DMS79 treated with DMSO at 0.1 percent for 48 hours (cell line): Measurements from ENCODE around the gene ARHGEF19.
"Not testable (repeated sequence)": the region's sequence is repeated elsewhere in the genome, so short reads cannot be mapped to it uniquely, and the experiment has no call there.

Experiments used
- DNase-seq: peaks from one replicate; lab custom pipeline; 2025; lab: John Stamatoyannopoulos, UW

The ARHGEF19 gene

DNA sequence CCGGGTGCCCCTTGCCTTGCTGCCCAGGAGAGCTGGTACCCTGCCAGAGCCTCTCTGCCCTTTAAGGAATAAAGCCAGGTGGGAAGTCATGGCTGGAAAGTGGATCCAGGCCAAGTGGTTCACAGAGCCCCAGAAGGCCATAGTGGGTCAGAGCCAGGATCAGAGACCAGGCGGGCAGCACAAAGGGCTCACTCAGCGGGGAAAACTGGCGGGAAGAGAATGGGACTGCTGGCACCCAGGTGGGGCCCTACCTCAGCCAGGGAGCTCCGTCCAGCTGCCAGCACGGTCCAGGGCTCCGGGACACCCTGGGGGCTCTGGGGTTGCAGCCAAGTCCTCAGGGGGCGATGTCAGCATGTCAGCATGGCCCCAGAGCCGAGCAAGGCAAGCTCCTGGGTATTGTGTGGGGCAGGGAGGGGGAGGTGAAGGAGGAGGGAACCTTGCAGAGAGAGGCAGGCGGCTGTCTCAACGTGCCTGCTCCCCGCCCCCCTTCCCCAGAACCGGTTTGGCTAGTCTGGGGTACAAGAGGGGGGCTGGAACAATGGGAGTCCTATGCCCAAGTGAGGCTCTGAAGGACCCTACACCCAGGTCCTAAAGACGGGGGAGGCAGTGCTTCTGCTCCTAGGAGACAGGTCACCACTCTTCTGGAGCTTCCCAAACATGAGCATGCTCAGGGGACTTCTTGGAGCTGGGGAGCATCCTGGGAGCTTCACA is at the start of gene ARHGEF19:
ARHGEF19 (minus strand) TSS at position 402 of the 711 bp plus-strand sequence. CDS start 3,598 bp downstream, outside the sequence.
- DNase-seq = peak; percentile 93

DNA sequence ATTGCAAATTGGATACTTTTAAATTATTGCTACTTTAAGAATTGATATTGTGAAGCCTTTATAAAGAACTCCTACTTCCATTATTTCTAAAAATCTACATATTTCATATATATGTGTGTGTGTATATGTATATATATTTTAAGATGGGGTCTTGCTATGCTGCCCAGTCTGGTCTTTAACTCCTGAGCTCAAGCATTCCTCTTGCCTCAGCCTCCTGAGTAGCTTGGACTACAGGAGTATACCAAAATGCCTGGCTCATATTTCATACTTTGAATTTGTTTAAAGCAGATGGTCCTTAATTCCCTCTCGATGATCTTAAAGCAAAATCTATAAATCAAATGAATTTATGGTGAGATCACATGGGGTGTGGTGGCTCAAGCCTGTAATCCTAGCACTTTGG is 49.6 kb upstream of the ARHGEF19 start:
- no peak for DNase-seq

DNA sequence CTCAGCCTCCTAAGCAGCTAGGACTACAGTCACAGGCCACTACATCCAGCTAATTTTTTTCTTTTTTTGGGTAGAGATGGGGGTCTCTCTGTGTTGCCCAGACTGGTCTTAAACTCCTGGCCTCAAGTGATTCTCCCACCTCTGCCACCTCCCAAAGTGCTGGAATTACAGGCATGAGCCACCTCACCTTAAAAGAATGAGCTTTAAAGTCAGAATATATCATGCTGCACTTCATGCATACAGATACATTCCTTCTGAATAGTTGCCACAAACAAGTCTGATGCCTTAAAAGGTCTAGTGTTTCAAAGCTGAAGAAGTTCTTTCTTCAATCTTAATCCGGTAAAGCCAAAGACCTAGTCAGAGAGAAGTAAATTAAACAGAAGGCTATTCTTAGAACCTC is 48.4 kb upstream of the ARHGEF19 start:
- no peak for DNase-seq

DNA sequence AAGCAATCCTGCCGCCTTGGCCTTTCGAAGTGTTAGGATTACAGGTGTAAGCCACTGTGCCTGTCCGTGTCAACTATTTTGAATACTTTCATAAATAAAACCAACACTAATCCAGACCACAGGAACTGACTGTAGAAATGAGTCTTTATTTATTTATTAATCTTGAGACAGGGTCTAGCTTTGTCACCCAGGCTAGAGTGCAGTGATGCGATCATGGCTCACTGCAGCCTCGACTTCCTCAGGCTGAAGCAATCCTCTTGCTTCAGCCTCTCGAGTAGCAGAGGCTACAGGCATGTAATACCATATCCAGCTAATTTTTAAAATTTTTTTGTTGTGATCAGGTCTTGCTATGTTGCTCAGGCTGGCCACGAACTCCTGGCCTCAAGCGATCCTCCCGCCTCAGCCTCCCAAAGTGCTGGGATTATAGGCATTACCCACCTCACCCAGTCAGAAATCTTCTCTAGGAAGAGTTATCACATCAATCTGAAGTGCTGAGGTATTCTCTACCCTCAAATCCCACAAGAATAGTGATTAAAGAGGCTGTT is 46.2 kb upstream of the ARHGEF19 start:
- DNase-seq = no peak

DNA sequence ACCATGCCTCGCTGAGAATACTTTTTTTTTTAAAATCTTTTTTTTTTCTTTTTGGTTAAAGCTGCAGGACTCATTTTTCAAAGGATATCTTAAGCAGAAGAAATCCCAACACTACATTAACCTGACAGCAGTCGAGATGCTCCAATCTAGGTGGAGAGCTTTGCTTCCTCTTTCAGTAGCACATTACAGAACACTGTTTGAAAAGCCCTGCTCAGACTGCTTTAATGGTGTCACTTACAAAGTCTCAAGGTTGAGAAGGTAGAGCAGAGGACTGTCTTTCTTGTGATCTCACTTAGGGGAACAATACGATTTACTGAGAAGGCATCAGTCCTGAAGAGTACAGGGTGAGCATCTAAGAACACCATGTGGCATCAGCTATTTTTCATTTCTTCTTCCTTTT is 45.5 kb upstream of the ARHGEF19 start:
- DNase-seq = no peak

DNA sequence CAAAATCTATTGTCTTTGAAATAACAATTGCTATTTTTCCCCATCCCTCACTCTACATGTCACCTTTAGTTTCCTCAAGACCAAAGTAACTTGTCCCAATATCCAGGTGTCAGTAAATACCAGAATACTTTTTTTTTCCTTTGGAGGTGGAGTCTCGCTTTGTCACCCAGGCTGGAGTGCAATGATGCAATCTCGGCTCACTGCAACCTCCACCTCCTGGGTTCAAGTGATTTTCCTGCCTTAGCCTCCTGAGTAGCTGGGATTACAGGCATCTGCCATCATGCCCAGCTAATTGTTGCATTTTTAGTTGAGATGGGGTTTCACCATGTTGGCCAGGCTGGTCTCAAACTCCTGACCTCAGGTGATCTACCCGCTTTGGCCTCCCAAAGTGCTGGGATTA is 45.1 kb upstream of the ARHGEF19 start:
- DNase-seq = not testable (repeated sequence)

DNA sequence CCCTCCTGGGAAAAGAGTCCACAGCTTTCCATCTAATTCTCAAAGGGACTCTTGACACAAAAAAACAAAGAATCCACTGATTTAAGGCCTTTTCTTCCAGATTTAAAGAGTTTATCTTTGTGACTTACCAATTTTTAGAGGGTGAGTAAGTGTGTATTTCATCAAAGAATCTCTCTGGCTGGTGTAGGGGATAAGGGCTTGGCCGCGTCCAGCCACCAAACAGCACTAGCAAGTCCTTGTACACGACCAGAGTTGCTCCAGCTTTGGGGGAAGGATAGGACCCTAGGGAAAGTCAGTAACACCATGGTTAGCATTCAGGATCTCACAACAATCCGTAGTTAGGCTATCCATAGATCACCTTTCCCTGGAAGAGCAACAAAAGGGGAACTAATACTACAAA is 44.0 kb upstream of the ARHGEF19 start:
- DNase-seq = no peak

DNA sequence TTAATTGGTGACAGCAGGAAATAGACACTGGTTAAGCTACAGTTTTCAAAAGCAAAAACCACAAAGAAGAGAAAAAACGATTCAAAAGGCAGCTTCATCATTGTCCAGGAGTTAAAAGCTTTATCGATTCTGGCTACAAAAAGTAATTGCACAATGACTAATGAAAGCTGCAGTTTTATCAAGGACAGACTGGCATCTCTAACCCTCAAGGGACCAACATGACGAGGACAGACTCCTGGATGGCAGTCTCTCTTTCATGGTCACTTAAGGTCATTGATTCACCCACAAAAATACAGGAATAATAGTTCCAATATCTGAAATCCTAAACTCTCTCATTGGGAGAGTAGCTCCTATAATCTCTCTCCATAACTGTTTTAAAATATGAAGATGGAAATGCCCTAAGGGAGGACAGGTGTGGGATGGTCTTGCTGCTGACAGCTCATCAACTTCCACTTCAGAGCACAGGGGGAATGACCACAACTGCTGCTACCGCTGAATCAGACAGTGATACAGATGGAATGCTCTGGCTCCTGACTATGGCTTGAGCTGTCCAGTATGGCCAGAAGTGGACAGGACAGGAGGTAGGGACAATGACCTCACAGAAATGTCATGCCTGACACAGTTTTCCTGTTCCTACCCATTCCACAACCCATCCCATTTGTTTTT is 41.9 kb upstream of the ARHGEF19 start:
- no peak for DNase-seq

DNA sequence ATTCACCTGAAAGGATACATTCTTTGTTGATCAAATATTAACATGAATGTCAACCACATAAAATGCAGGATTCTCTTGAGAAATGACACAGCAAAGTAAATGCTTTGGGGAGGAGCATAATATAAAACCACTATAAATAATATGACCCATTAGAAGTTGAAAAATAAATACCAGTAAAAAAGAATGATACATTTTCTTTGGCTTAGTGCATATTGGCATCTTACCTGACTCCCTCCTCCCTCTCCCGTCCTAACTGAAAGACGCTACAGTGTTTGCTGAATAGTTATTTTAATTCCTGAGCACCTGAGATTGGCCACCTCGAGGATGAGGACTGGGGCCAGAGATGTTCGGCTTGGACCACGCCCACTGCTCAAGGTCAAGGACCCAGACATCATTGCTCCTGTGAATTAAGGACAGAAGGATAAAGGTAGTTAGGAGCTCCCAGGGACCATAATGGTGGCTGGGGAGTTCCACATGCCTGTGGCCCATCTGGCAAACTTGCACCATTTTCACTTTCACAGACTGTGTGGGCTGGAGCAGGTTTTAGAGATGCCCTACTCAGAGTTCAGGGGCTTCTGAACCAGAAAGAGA is 41.0 kb upstream of the ARHGEF19 start:
- no peak for DNase-seq

DNA sequence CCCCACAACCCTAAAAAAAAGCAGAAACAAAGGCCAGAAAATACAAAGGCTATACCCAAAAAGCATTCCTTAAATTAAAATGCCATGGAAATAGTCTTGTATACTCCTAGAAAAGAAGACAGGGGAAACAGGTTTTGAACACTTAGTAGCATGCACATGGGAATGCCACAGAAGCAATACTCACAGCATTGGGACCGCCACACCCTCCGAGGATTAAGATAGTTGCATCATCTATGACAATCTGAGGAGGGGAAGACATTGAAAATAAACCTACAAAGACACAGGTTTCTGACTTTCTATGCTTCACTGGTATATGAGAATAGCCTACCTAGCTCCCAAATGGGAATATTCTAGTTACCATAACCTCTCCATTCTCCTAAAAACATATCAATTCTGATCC is 40.5 kb upstream of the ARHGEF19 start:
- no peak for DNase-seq

DNA sequence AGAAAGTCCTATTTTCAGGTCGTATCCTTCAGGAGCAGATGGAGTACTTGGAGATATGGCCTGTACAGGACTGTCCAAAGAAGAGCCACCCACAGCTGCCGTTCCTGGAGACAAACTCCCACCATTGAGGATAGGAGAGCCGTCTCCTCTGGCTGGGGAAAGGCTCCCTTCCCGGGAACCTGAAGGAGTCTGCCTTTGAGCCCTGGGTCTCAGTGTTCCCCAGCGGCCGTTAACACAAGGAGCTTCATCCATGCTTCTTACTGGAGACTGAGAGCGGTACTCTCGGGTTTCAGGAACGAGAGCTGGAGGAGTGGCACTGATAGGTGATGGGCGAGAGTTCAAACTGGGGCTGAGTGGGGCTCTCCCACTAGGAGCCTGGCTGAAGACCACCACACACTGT is 38.9 kb upstream of the ARHGEF19 start:
- DNase-seq = no peak

DNA sequence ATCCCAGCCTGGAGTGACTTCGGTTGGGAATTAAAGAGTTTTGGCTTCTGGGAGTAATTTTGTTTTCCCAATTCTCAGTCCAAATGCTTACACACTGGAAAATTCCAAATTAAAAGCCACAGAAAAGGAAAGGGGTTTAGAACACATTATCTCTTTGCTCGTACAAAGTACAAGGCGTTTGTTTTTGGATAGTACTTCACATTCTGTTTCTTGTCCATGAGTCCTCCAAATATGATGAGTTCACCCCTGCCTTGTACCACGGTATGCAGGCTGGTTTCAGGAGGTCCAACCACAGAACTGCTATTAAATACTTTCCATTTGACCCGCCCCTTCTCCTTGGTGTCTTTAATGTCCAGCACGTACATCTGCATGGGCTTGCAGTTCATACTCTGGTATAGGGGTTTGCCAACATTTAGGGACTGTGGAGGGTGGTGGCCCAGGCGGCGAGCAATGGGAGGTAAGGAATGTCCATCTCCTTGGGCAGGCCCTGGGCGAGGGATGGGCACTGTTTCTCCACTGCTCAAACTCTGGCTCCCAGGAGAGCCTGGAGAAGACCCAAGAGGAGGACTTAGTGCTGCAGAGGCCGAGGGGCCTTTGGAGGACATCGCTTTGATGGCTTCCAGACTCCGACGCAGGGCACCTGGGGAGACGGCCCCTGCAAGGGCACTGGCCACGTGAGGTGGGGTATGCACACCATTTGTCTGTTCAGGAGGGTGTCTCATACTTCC is 38.2 kb upstream of the ARHGEF19 start:
- no peak for DNase-seq

DNA sequence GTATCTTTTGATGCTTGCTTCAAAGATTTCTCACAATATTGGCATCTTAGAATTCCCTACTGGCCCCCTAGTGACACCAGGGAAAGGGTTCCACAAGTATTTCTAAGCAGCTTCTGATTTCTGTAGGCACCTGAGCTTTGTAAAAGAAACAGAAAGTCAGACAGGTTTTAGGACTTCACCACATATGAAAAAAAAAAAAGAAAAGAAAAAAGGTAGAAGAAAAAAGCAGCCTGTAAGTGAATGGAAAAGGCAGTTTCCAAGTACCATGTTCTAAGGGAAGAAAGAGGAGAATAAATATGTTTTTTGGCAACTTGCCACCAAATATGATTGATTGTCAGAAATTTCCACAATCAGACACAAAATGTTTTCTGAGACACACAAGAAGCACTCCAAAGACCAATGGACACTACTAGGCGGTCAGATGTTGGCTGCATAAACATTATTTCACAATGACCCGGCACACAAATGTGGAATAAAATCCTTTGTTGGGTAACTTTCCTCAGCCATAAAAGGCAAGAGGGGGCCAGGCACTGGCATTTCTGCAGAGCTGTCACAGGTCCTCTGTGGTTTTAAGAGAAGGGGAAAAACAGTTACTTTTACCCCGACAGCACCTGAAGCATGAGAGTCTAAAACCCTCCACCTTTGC is 37.3 kb upstream of the ARHGEF19 start:
- peak; percentile 54 for DNase-seq

DNA sequence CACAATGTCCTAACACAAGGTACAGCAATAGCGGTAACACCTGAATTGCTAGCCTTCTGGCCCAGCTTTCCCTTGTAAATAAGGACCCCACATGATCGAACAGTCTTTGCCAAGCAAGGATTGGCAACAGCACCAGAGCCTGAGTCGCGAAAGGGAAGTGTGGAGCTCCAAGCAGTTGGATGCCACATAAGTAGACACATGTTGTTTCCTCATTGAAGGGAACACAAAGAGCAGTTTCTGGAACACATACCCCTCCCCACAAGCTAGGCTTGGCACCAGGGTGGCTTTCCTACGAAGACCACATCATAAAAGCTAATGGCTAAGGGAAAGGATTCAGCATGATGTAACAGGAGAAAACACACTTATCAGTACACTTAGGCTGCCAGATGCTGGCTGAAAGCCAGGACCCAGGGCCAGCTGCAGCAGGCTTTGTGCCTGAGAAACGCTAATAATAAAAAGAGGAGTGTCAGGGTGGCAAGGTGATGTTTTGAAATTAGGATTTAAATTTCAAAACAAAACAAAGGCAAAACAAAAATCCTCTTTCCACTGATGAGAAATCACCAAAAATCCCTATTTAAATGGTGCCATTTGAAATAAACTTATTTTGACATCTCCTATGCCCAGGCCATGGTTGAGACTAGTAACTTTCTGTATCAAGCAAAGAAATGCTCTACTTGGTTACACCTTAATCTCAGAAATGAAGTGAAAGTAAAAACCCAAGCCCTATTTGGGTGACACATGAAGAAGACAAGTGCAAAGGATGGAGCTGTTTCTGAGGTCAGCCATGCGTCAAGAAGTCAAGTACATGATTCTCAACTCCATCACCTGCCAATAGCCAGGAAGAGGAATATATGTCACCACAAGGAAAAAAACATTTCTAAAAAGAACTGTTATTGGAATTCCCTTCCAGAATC is 36.4 kb upstream of the ARHGEF19 start:
- peak; percentile 99 for DNase-seq

DNA sequence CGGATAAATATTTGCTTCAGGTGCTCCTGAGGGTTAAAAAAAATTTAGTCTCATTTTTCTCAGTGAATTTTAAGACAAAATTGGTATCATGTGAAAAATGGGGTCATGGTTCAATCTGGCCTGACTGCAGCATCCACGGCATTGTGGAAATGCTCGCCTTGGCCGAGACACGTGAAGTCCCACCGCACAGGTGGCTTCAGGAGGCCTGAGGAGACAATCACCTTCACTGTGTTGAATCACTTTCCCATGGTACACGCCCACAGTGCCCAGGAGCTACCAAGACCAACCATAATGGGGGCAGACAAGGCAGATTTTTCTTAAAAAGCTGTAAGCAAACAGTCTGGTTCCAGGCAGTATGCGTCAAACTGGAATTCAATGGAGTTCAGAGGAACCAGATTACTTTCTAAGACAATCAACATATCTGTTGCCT is 35.6 kb upstream of the ARHGEF19 start:
- no peak for DNase-seq

DNA sequence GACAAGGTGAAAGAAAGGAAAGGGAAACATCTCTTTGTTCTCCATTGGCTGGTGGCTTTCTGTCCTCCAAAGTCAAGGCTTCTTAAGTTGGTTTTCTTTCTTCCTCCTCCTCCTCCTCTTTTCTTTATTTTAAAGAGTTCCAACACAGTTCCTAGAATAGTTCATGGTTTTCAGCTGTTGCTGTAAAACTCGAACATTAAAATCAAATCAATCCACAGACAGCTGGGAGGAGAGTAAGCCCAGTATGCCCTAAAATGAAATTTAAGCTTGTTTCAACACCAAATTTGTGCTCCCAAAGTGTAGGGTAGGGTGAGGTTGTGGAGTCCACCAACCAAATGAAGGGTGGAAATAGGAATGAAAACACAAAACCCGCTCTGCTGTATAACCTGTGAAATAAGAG is 35.0 kb upstream of the ARHGEF19 start:
- DNase-seq = no peak

DNA sequence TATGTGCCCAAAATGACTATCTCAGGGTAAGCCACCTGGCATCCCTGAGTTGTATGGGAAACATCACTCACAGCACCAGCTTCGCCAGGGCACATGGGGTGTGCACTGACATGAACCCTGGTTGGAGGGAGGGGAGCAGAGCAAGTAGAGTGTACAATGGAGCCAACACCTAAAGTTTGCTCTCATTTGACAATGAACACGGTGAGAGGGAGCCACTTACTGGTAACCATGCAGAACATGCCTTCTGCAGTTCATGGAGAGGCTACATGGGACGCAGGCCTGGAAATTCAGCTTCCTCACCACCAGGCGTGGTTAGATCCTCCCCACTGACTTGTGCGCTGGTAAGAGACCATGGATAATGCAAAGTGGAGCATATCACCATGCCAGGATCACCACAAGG is 34.5 kb upstream of the ARHGEF19 start:
- DNase-seq = no peak

DNA sequence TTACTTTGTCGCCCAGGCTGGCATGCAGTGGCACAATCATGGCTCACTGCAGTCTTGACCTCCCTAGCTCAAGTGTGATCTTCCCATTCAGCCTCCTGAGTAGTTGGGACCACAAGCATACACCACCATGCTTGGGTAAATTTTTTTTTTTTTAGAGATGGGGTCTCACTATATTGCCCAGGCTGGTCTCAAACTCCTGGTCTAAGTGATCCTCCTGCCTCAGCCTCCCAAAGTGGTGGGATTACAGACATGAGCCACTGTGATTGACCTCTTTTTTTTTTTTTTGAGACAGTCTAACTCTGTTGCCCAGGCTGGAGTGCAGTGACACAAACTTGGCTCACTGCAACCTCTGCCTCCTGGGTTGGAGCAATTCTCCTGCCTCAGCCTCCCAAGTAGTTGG is 33.8 kb upstream of the ARHGEF19 start:
- not testable (repeated sequence) for DNase-seq

DNA sequence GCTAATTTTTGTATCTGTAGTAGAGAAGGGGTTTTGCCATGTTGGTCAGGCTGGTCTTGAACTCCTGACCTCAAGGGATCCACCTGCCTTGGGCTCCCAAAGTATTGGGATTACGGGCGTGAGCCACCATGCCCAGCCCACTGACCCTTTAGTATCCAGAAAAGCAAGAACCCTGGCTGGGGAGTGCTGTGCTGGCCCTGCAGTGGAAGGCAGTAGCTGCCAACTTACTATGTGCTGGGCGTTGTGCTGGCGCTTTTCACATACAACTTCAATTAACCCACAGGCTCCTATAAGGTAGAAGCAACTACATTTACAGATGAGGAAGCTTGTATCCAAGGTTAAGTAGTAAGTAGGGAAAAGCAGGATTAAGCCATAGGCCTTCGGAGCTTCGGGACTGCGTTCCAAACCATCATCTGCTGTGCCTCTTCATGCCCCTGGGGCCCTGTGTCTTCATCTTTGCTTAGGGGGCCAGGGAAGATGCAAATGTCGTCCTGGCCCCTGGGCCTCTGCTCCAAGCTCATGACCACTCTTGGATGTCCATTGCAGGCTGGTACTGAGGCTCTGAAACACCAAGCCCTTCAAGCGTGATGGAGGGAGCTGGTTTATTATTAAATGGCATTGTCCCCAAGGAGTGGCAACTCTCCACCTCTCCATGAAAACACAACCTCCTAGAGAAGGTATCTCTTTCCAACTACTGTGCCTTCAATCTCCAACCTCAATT is 33.2 kb upstream of the ARHGEF19 start:
- no peak for DNase-seq

DNA sequence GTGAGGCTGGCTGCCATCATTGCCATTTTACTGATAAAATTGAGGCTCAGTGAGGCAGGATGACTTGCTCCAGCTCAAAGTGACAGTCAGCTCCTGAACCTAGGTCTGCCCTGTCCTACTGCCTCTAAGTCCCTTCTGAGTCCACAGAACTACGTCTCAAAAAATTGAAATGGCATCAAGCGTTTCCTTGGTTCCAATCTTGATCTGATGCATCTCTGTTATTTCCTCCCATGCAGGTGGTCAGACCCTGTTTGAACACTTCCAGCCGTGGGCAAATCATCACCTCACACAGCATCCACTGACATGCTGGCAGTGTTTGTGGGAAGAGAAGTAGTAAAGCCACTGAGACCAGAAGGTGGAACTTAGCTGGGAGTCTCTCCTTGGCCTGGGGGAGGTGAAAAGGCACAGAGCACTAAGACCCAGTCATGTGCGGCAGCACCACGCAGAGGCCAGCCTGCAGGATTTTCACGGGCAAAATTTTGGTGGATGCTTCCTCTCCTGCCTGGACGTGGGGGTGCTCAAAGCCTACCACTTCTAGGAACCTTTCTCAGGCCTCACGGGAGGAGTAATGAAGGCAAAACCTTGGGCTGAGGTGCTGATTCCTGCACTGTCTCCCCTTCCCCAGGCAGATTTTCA is 32.3 kb upstream of the ARHGEF19 start:
- no peak for DNase-seq
